GM19043 (cell line): ENCODE data around the gene ANK3.

ENCODE experiments used
- ATAC-seq: cut with Tn5 transposase; IDR thresholded peaks from one replicate; pipeline ENCODE4 v1.9.1; 2021; ENCODE audit warnings: low read depth; ENCODE audit not compliant: unreplicated experiment

The ANK3 gene

DNA sequence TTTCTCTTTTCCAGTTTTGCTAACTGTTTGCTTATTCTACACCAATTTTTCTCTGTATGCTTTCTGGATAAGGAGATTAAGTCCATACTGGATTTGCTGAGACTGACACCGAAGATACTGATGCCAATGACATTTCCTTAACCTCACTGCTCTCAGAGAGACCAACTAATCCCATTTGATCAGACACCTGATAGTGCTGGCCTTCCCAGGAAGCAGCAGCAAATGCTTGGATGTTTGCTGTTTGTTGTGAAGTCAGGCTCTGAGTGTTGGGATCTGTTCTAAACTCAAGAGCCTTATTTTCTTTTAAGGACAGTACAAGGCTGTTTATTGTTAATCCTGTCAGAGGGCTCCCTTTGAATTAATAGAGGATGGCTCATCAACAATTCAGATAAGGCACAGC is 143.3 kb downstream of the ANK3 start:
- no peak for ATAC-seq

DNA sequence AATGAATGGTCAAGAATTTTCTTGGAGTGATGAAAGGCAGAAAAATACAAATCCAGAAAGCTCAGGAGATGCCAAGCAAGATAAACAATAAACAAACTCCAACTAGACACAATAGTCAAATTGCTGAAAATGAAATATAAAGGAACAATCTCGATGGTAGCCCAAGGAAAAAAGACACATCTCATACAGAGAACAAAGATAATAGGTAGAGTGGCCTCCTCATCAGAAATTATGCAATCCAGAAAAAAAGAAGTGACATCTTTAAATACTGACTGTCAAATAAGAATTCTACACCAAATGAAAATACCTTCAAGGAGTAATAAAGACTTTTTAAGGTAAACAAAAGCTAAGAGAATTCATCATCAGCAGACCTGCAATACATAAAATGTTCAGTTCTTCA is 150.4 kb downstream of the ANK3 start:
- no peak for ATAC-seq

DNA sequence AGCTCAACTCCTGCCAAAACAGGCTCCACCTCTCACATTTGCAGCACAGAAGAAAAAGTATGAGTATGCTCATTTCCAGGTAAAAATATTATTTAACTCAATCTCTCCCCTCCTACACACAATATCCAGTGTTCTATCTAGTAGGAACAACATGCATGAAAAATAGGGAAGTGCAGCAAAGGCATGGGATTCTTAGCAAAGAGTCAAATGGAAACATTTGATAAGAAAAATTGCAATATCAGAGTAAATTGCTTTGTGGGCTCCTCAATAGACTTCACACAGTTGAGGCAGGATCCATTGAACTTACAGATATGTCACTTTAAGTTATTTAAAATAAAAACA is 150.9 kb downstream of the ANK3 start:
- no peak for ATAC-seq

DNA sequence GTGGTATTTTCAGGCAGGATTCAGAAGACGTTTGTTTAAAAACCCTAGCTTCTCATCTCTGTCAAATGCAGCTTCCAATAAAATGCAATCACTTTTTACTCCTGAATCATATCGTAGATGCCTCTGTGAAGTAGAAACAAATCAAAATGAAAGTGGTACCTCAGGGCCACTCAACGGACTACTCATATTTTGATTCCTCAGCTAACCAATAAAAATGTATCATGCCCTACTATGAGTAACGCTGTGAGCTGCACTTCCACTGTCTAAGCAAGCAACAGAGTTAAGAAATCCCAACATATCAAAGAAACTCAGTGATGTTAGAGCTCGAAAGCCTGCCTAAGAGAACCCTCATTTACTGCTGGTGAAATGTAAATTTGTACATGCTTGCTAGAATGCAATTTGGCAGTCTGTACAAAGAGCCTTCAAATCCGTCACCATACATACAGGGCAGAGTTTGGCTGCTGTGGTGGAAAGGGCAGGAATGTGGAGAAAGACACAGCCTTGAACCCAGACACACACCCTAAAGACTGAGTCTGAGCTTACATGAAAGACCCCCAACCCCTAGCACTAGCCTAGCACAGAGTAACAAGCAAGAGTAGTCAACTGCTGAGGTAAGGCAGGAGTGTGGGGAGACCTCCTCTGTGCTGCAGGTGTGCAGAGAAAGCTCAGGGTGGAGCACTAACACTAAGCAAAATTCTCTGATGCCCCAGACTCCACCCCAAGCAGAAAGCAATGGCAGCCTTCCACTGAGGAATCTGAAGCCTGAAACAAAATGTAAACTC is 151.5 kb downstream of the ANK3 start:
- ATAC-seq = peak; percentile 45

DNA sequence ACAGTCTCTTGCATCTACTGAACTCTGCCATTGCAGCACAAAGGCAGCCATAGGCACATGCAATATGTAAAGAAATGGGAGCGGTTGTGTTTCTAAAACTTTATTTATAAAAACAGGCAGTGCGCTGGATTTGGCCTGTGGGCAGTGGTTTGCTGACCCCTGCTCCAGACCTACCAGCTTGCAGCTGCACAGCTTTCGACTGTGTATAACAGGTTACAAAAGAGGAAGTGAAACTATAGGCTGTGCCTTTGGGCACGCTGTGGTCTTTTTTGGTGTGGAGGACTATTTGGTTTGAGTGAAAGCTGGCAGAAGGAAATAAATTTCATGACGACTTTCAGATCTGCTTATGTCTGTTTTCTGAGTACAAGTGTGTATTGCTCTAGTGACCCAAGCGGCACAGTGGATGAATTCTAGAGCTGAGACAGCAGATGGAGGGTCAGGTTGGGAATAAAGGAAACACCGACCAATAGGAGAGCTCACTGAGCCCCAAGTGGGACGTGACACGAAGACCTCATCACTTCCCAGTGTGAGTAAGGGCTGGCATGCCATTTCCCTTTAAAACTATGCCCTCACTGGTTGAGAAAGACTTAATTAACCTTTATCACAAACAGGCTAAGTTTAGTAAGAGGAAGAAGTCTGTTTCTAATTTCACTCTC is 152.7 kb downstream of the ANK3 start:
- peak; percentile 89 for ATAC-seq

DNA sequence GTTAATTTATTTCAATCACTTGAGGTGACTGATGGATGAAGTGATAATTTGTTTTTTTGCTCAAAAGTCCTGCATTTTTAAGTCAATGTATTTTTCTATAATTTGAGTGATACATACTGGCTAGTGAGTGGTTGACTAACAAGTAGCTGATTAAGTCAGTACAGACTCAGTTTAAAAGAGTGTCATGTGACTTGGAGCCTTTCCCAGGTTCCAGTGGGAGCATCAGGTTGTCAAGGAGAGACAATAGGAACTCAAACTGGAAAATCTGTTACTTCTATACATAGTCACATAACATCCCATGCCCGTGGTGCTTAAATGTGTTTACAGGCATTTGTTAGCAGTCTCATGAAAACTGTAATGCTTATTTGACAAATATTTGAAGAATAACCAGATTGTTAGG is 154.7 kb downstream of the ANK3 start:
- ATAC-seq = no peak

DNA sequence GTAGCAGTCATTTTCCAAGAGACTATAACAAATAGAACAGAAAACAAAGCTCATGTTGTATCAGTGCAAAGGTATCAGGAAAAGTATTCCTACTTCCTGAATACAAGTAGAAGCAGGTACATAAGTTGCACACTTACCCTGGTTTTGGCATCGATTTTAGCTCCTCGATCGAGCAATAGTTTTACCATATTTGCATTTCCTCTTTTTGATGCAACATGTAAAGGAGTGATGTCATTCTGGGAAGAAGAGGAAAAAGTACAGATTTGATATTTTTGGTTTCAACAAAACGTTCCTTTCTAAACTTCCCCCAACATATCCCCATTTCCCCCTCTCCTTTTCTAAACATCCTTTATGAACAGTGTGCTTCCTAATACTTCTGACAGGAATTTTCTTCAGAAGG is 155.1 kb downstream of the ANK3 start:
- ATAC-seq = no peak

DNA sequence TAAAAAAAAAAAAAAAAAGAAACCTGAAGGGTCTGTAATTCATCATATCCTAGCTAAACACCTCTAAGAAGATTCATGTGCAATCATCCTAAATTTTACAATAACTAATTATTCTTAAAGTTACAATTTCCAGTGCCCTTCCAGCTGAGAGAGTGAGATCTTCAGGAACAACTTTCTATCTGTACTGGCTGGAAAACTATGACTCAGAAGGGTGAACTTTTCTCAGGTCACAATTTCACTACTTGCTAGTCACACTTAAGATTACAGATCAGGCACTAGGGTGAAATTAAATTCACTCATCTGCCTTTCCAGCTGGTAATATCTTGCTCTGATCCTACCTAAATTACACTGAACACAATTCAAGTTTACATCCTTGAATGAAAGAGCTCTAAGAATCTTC is 158.8 kb downstream of the ANK3 start:
- ATAC-seq = no peak

DNA sequence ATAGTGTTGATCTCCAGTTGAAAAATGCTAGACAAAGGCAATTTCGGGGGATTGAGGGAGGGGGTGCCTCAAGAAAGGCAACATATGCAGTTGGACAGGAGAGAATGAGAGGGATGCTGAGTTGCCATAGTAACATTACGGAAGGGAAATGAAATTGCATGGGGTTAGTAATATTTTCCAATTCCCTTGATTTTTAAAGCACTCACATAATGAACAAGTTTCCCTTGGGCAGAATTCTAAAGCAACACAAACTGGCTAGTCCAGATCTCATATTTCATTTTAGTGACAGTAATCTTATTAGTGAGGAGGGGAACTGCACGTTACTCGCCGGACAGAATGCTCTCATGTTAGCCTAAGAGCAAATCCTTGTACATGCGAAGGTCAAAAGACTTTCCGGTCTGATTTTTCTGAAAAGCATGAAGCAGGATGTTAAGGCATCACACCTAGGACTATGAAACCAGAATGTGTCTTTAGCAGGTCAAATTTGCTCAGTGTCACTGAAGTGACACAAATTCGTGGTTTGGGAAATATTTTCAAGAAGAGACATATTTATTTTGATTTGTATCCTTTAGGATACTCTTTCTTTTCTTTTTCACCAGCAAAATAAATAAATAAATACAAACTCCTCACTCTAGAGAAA is 165.5 kb downstream of the ANK3 start:
- no peak for ATAC-seq

DNA sequence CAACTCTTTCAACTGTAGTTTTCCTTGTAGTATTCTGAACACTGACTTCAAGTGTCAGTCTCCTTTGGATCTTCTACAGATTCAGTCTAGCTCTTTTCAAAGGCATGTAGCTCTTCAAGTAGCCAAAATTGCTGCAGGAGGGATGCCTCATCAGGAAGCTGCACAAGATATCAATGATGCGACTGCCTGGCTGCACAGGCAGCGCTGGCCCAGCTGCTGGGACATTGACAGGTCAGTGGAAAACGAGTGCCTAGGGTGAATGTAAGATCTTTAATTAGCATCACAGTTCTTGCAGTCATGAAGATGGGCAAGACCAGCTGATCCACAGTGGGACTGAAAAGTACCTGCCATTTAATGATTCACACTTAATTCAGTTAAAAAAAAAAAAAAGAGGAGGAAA is 167.6 kb downstream of the ANK3 start:
- ATAC-seq = no peak

DNA sequence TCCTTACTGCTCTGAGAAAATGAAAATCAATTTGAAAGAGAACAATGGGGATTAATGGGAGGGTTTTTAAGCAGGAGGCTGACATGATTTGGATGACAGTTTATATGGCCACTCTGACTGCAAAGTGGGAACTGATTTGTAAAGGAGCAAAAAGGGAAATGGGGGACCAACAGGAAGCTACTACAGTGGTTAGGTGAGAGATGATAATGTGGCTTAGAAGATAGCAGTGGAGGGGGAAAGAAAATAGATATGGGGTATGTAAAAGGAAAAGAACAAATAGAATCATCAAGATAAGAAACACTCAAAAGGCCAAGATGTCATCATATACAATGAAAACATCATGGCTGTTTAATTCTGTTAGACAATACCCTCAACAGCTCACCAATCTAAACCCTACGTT is 177.5 kb downstream of the ANK3 start:
- no peak for ATAC-seq

DNA sequence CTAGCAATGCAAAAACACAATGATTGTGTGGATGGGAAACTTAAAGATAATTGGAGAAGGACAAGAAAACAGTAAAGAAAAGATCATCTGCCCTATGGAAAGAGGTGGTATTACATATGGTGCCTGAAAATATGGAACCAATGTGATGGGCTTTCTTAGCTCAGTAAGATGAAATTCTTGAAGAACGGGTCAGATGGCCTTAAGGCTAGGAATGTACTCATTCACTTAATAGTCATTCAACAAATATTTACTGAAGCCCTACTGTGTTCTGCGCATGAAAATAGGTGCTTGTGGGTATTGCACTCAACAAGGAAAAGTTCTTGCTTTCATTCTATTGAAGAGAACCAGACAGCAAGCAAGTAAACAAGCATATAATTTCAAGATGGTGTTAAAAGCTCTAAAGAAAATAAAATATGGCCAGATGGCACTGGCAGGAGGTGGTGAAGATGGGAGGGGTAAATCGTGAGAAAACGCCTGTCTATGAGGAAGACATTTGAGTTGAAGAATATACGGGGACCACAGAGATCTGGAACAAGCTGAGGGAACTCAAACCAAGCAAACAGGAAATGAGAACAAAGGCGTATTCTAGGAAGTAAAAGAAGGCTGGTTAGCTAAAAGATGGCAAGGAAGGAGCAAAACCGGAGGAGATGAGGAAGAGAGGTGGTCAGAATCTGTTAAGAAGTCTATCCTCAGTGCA is 179.7 kb downstream of the ANK3 start:
- no peak for ATAC-seq

DNA sequence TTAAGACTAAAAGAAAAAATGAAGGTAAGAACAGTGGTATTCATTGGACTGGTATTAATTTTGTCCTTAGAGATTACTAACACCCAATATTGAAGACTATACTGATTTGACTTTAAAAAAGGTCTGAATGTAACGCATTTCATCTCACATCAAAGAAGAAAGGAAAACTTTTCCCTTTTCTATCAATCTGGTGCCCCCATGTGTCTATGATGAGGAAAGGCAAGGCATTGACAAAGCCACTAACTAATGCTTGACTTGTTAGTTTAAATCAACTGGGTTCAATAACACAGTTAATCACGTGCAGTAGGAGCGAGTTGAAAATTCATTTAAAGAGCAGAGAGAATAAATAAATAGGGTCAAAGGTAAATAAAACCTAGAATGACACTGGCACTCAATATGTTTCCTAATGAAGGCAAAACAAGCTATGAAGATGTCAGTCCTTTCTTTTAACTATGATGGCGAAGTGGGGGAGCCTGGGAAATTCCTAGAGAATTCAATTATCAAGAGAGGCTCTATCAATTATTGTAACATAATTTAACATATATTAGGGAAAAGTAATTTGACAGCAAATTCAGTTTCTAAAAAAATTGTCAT is 180.9 kb downstream of the ANK3 start:
- ATAC-seq = no peak

DNA sequence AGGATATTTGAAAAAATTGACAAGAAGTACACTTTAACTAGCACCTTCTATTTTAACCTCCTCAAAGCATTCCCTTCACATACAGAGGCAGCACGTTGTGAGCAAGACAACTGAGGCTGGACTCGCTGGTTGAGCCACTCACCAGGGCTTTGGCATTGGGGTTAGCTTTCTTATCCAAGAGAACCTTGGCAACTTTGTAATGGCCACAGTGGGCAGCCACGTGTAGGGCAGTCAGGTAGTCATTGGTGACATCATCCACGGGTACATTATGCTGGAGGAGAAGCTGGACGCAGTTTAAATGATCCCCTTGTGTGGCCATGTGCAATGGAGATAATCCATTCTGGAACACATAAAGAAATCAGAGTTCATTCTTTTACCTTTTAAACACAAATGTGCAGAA is 181.8 kb downstream of the ANK3 start:
- ATAC-seq = no peak

DNA sequence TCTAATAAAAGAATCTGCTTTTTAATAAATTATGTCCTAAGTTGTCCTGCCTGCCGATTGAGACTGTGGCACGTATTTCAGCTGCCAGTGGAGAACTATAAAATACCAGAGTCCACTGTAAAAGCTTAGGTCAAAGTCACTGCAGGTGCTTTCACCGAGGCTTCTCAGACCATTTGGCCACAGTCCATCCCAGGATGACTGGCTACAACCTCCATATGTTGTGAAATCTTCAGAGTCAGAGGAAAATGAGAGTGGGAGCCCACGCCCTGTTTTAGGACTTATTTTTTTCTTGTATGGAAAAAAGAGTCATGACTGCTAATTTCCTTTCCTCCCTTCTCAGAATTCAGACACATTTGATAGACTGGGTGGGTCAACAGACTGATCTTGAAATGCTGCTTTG is 182.9 kb downstream of the ANK3 start:
- ATAC-seq = no peak

DNA sequence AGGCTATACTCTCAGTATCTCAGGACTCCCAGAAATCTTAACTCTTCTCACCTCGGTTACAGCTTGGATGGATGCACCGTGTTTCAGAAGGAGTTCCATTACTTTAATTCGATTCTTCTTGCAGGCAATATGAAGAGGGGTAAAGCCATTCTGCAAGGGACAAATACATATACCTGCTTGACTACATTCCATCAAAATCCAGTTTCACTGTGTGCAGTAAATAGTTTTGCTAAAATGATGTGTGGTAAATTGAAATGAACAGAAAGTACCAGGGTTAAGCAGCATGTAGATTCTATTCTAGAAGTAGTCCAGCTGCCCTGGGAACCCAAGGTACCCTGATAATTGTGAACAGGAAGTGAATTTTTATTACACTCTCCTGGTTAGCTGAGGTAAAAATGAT is 183.9 kb downstream of the ANK3 start:
- no peak for ATAC-seq

DNA sequence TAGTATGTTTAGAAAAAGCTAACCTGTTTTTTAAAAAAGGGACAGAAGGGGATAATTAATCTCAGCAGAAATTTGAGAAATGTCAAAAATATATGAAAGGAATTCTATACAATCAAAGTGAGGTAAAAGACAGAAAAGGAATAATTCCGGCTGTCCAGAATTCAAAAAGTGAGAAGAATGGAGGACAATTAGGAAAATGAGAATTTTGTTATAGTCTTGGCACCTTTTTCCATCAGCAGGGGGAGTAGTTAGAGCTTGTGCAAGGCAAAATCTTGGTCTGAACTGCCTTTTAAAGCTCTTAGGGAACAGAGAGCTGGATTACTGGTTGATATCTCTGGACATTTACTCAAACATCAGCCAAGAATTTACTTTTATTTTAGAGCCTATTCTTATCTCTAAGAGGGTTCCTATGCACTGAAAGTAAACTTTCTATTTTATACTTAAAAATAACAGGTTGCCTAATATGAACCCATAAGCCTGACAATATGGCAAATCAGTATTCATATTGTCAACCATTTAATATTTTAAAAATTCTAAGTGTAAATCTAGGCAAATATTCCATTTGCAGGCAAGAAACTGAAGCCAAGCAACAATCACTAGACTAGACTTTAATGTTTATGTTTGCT is 185.6 kb downstream of the ANK3 start:
- no peak for ATAC-seq

DNA sequence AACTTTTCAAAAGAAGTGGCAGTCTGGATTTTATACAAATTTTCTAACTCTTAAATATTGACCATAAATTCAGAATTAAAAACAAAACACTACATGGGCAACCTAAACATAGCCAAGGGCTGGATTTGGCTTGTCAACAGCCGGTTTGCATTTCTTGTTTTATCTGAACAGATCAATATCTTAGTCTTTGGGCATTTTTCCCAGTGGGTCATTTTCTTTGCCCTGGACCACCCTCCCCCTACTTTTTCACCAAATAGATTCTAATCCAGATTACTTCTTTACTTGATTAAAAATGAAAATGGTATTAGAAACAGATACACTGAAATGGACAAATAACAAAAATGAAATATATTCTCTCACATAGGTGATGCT is 189.0 kb downstream of the ANK3 start:
- ATAC-seq = no peak

DNA sequence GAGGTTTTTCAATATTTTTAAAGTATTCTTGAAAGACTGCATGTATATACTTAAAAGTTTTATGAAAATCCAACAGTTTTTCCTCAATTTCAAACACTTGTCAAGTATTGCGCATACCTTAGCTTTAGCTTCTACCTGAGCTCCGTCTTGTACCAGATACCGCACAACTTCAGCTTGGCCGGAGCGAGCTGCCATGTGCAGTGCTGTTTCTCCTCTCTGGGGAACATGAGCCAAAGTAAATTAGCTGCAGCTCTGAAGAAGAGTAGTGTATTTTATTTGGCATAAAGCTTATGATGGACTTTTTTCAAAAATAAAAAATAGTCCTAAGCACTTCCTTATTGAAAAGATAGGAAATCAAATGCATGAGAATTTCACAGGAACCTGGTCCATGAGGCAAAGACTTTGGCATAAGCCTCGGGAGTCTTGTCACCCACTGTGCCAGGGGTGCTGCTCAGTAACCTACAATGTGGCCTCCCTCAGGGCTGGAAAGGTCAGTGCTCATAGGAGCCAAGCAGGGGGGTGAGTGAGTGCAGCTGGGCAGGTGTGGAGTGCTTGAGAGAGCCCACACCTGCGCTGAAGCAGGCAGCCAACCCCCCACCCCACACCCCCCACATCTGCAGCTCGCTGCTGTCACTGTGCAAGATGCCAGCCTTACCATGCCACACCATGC is 189.5 kb downstream of the ANK3 start:
- no peak for ATAC-seq

DNA sequence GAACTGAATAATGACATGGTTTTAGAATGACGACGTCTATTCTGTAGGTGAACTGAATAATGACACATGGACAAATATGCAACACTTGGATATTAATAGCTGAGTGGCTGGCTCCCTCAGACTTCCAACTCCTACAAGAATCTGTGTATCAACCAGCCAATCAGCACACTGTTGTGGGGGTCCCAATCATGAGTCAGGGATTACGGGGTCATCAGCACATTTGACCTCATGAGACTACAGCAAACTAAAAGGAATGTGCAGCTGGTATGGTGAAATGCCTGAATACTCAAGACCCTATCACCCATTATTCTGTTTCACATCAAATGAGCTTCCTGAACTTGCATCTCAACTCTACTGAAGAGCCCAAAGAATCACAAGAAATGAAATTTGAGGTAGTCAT is 192.5 kb downstream of the ANK3 start:
- ATAC-seq = no peak
